ENCODE results near the gene LRFN4. TPM values are rescaled to one million over a fixed set of nuclear protein-coding genes. Genes with fewer than 3 reads are reported as not detected.

Gene LRFN4
- total RNA-seq, 2 experiments from 2014 or later = 24.6 to 29.8 TPM

- no peaks in the 10 kb centered on the region for H3K4me1 Mint-ChIP-seq (ENCODE audit: low read depth)
- no peak for DNase-seq
- no peak overlapping the region for H3K27ac Mint-ChIP-seq
- H3K36me3 Mint-ChIP-seq = no peaks in the 10 kb centered on the region
- no peaks in the 10 kb centered on the region for H3K27me3 Mint-ChIP-seq
- H3K9me3 Mint-ChIP-seq = no peaks in the 10 kb centered on the region
- intact Hi-C loops (cut with micrococcal nuclease) = no loop called here
- no peak overlapping the region for H3K4me3 Mint-ChIP-seq
- ChIA-PET POLR2A (no interaction called here), CTCF (no interaction called here)
These were observed 4.3 kb downstream of the LRFN4 start for GRCh38 chr11:66861038-66861773.

- no peak for DNase-seq
- Mint-ChIP-seq H3K36me3 (no peaks in the 10 kb centered on the region), H3K27ac (no peak overlapping the region), H3K9me3 (no peaks in the 10 kb centered on the region), H3K4me3 (no peak overlapping the region), H3K27me3 (no peaks in the 10 kb centered on the region), H3K4me1 (ENCODE audit: low read depth) (no peaks in the 10 kb centered on the region)
- POLR2A ChIA-PET = no interaction called here
- intact Hi-C loops (cut with micrococcal nuclease) = no loop called here
- CTCF ChIA-PET = no interaction called here
These were observed 5.1 kb downstream of the LRFN4 start for GRCh38 chr11:66861774-66862558.

DNA sequence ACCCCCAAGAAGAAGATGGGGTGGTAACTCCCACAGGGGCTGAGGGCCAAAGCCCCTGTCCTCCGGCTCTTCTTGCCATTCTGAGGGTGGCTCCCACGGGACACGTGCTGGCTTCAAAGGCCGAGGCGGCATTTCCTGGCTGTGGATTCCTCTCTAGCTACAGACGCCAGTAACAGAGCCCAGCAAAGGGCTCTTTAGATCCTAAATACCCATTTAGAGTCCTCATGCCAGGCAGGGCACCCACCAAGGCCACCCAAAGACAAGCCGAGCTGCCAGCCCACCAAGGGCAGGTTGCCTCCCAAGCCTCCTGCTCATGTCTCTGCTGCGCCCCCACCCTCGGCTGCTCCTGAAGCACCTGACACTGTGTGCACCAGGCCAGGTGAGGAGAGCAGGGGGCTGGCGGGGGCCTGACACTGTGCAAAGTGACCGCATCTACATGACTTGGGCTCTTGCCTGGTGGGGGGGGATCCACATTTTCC, 5.7 kb downstream of the LRFN4 start:
- H3K27me3 Mint-ChIP-seq = no peaks in the 10 kb centered on the region
- no peaks in the 10 kb centered on the region for H3K9me3 Mint-ChIP-seq
- no peak overlapping the region for H3K27ac Mint-ChIP-seq
- H3K4me1 Mint-ChIP-seq (ENCODE audit: low read depth) = no peaks in the 10 kb centered on the region
- CTCF ChIA-PET = interaction anchor here (1.3 kb wide), 1 partner anchor 18 kb away, joined by 3 read pairs; no protein-coding TSS in a partner anchor
- intact Hi-C loops (cut with micrococcal nuclease) = no loop called here
- POLR2A ChIA-PET = no interaction called here
- no peak for DNase-seq
- H3K4me3 Mint-ChIP-seq = no peak overlapping the region
- no peaks in the 10 kb centered on the region for H3K36me3 Mint-ChIP-seq

DNA sequence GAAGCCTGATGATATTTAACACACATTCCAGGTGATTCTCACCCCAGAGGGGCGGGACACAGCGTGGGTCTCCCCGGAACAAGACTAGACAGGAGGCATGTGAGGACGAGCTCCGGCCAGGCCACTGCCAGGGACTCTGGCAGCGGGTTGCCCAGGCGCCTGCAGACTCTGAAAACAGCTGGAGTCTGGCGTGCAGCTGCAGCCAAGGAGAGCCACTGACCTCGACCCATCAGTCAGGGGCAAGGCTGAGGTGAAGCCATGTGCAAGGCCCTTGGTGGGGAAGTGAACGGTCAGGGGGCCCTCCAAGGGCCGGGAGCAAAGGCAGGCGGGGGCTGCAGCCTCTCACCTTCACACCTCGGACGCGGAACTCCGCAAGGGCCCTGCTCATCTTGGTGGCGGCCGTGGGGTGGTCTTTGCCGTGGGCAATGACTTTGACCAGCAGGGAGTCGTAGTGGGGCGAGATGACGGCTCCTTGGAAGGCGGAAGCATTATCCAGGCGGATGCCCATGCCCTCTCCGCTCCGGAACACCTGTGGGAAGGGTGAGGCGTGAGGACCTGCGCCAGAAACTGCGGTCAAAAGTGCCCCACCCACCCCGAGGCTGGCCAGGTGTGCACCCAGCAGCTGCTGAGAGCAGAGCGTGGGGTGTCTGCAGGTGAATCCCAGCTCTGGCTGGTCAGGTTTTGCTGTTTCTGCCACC, 6.7 kb downstream of the LRFN4 start:
- ChIA-PET CTCF (interaction anchor here (1.3 to 1.4 kb wide), 2 partner anchors 17 to 19 kb away, joined by 3 to 5 read pairs; no protein-coding TSS in a partner anchor), POLR2A (no interaction called here)
- DNase-seq = no peak
- no peak overlapping the region for H3K4me3 Mint-ChIP-seq
- H3K4me1 Mint-ChIP-seq (ENCODE audit: low read depth) = peaks cover 2% of the 10 kb centered on the region
- no peaks in the 10 kb centered on the region for H3K27me3 Mint-ChIP-seq
- no peak overlapping the region for H3K27ac Mint-ChIP-seq
- intact Hi-C loops (cut with micrococcal nuclease) = no loop called here
- no peaks in the 10 kb centered on the region for H3K36me3 Mint-ChIP-seq
- no peaks in the 10 kb centered on the region for H3K9me3 Mint-ChIP-seq

- intact Hi-C loops (cut with micrococcal nuclease) = no loop called here
- H3K9me3 Mint-ChIP-seq = no peaks in the 10 kb centered on the region
- no peak overlapping the region for H3K4me3 Mint-ChIP-seq
- no peaks in the 10 kb centered on the region for H3K36me3 Mint-ChIP-seq
- CTCF ChIA-PET = interaction anchor here (1.4 kb wide), 1 partner anchor 18 kb away, joined by 5 read pairs; no protein-coding TSS in a partner anchor
- H3K27ac Mint-ChIP-seq = no peak overlapping the region
- no peaks in the 10 kb centered on the region for H3K27me3 Mint-ChIP-seq
- DNase-seq = no peak
- POLR2A ChIA-PET = no interaction called here
- H3K4me1 Mint-ChIP-seq (ENCODE audit: low read depth) = peaks cover 8% of the 10 kb centered on the region
These were observed 7.5 kb downstream of the LRFN4 start for GRCh38 chr11:66864172-66864901.

- Mint-ChIP-seq H3K4me1 (ENCODE audit: low read depth) (peaks cover 12% of the 10 kb centered on the region), H3K36me3 (no peaks in the 10 kb centered on the region), H3K27ac (no peak overlapping the region), H3K4me3 (no peak overlapping the region), H3K27me3 (no peaks in the 10 kb centered on the region), H3K9me3 (no peaks in the 10 kb centered on the region)
- DNase-seq = no peak
- ChIA-PET POLR2A (interaction anchor here (0.9 kb wide), 1 partner anchor 22 kb away, joined by 3 read pairs; the partner anchor contains the start of gene RCE1), CTCF (interaction anchor here (1.4 kb wide), 1 partner anchor 17 kb away, joined by 5 read pairs; no protein-coding TSS in a partner anchor)
- intact Hi-C loops (cut with micrococcal nuclease) = no loop called here
These were observed 8.2 kb downstream of the LRFN4 start for GRCh38 chr11:66864924-66865697.

DNA sequence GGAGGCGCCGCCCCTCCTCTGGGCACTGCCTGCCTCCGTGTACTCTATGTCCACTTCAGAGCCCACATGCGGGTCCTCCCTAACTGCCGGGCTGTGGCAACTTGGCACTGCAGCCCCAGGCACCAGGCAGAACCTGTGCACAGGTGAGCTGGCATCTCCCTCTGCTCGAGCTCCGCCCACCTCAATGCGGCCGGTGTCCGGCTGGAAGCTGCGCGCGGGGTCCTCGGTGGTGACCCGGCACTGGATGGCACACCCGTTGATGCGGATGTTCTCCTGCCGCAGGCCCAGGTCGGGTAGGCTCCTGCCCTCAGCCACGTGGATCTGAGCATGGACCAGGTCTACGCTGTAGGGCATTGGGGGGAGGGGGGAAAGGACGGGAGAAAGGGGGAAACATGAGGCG, 9.1 kb downstream of the LRFN4 start:
- Mint-ChIP-seq H3K27ac (no peak overlapping the region), H3K4me3 (no peak overlapping the region), H3K36me3 (no peaks in the 10 kb centered on the region), H3K4me1 (ENCODE audit: low read depth) (peaks cover 12% of the 10 kb centered on the region), H3K27me3 (no peaks in the 10 kb centered on the region), H3K9me3 (no peaks in the 10 kb centered on the region)
- intact Hi-C loops (cut with micrococcal nuclease) = no loop called here
- CTCF ChIA-PET = no interaction called here
- DNase-seq = no peak
- POLR2A ChIA-PET = interaction anchor here (0.9 kb wide), 1 partner anchor 23 kb away, joined by 3 read pairs; the partner anchor contains the start of gene RCE1

- intact Hi-C loops (cut with micrococcal nuclease) = no loop called here
- H3K4me3 Mint-ChIP-seq = no peak overlapping the region
These were observed 9.7 kb downstream of the LRFN4 start for GRCh38 chr11:66866511-66866986.

GRCh38 chr11:66867425-66868040, 10.7 kb downstream of the LRFN4 start:
- no peak overlapping the region for H3K27ac Mint-ChIP-seq
- H3K9me3 Mint-ChIP-seq = no peaks in the 10 kb centered on the region
- no peak for DNase-seq
- H3K4me1 Mint-ChIP-seq (ENCODE audit: low read depth) = peaks cover 12% of the 10 kb centered on the region
- ChIA-PET POLR2A (no interaction called here), CTCF (interaction anchor here (1.2 kb wide), 1 partner anchor 10 kb away, joined by 3 read pairs; no protein-coding TSS in a partner anchor)
- H3K27me3 Mint-ChIP-seq = no peaks in the 10 kb centered on the region
- no peaks in the 10 kb centered on the region for H3K36me3 Mint-ChIP-seq
- intact Hi-C loops (cut with micrococcal nuclease) = no loop called here
- no peak overlapping the region for H3K4me3 Mint-ChIP-seq

More at GRCh38 chr11:66866511-66866986, 9.7 kb downstream of the LRFN4 start:
- Mint-ChIP-seq H3K9me3 (no peaks in the 10 kb centered on the region), H3K4me1 (ENCODE audit: low read depth) (peaks cover 12% of the 10 kb centered on the region), H3K27me3 (no peaks in the 10 kb centered on the region), H3K36me3 (no peaks in the 10 kb centered on the region), H3K27ac (no peak overlapping the region)
- ChIA-PET CTCF (interaction anchor here (1.2 kb wide), 1 partner anchor 9 kb away, joined by 3 read pairs; no protein-coding TSS in a partner anchor), POLR2A (no interaction called here)
- DNase-seq = no peak

DNA sequence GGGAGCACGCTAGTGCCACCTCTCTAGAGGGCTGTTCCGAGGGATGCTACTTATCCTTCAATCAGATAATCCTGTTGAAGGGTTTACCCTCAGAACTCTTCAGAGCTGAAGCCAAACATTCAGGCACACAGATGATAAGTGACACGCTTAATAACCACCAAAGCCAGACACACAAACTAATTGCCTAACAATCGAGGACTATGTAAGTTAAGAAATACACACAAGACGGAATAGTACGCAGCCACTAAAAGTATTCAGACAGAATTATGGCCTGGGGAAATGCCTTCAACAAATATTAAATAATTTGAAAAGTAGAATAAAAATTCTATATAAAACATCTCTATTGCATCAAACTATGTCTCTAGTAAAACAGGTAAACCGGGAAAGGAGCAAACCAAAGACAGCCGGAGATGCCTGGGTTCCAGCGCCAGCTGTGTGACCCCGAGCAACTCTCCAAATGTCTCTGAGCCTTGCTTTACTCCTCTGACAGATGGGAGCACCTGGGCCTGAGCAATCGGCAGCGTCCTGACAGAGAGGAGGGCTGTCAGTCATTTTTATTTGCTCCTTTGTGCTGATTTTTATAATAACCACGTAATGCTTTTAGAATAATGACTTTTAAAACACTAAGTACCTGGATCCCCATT, 11.3 kb downstream of the LRFN4 start:
- Mint-ChIP-seq H3K27me3 (no peaks in the 10 kb centered on the region), H3K9me3 (no peaks in the 10 kb centered on the region)

More for the DNA sequence above, 11.3 kb downstream of the LRFN4 start:
- peaks cover 12% of the 10 kb centered on the region for H3K4me1 Mint-ChIP-seq (ENCODE audit: low read depth)
- intact Hi-C loops (cut with micrococcal nuclease) = no loop called here
- no peak overlapping the region for H3K4me3 Mint-ChIP-seq
- CTCF ChIA-PET = no interaction called here
- no peak overlapping the region for H3K27ac Mint-ChIP-seq
- no peaks in the 10 kb centered on the region for H3K36me3 Mint-ChIP-seq
- POLR2A ChIA-PET = no interaction called here
- no peak for DNase-seq

Measured in activated CD4-positive, alpha-beta memory T cell treated with anti-CD3 and anti-CD28 coated beads for 36 hours (primary cell).